CD8-positive, alpha-beta memory T cell (primary cell): ENCODE measurements around the gene ERFE. TPM values are rescaled to one million over a fixed set of nuclear protein-coding genes. Genes with fewer than 3 reads are reported as not detected.

Source experiments
- CTCF ChIA-PET: fragments of 350-600 bp; sonication (Branson Sonifier 250); formaldehyde crosslinking; loops from one replicate; lab custom pipeline; 2021; ENCODE audit warnings: antibody characterized with exemption; lab: Charles Lee
- POLR2A ChIA-PET: fragments of 350-600 bp; sonication (Branson Sonifier 250); formaldehyde crosslinking; loops from one replicate; lab custom pipeline; 2021; ENCODE audit warnings: antibody characterized with exemption; lab: Charles Lee
- DNase-seq, 5 donors: peaks; one replicate each; pipeline versions ENCODE4 v3.0.0 to v3.0.0-alpha.2; 2020 to 2022; ENCODE audit warnings: mixed read lengths in 1 of 5
- H3K27ac ChIP-seq: one replicate; pipeline ENCODE4 v1.7.0; 2013; ENCODE audit warnings: low read depth, mild to moderate bottlenecking, low read length, moderate library complexity
- H3K27me3 ChIP-seq: 2 replicates; pipeline ENCODE4 v1.7.0; 2013; ENCODE audit warnings: low read length, mild to moderate bottlenecking; ENCODE audit not compliant: insufficient read depth, poor library complexity, severe bottlenecking
- H3K36me3 ChIP-seq: 2 replicates; pipeline ENCODE4 v1.7.0; 2013; ENCODE audit warnings: mild to moderate bottlenecking, low read length, moderate library complexity; ENCODE audit not compliant: insufficient read depth
- H3K4me1 ChIP-seq: 2 replicates; pipeline ENCODE4 v1.7.0; 2013; ENCODE audit warnings: mild to moderate bottlenecking, low read length, moderate library complexity; ENCODE audit not compliant: insufficient read depth
- H3K4me3 ChIP-seq: 2 replicates; pipeline ENCODE4 v1.7.0; 2013; ENCODE audit warnings: mild to moderate bottlenecking, low read length
- H3K9me3 ChIP-seq: 2 replicates; pipeline ENCODE4 v1.7.0; 2013; ENCODE audit warnings: mild to moderate bottlenecking, low read length
- H3K27ac Mint-ChIP-seq, 8 donors: one replicate each; pipeline ENCODE4 v1.8.0; 2020 to 2021; ENCODE audit warnings: mixed read lengths in 8 of 8, mild to moderate bottlenecking in 6 of 8, inconsistent platforms in 3 of 8, moderate library complexity in 3 of 8
- H3K27me3 Mint-ChIP-seq, 2 donors: one replicate each; pipeline ENCODE4 v1.8.0; 2020 to 2021; ENCODE audit warnings: mixed read lengths in 2 of 2, mild to moderate bottlenecking in 1 of 2, moderate library complexity in 1 of 2
- H3K36me3 Mint-ChIP-seq, 3 donors: one replicate each; pipeline ENCODE4 v1.8.0; 2020 to 2021; ENCODE audit warnings: mixed read lengths in 3 of 3, inconsistent platforms in 1 of 3, mild to moderate bottlenecking in 1 of 3
- H3K4me1 Mint-ChIP-seq, 3 donors: one replicate each; pipeline ENCODE4 v1.8.0; 2020 to 2021; ENCODE audit warnings: mixed read lengths in 3 of 3, inconsistent platforms in 1 of 3, mild to moderate bottlenecking in 1 of 3
- H3K4me3 Mint-ChIP-seq, 7 donors: one replicate each; pipeline ENCODE4 v1.8.0; 2020 to 2021; ENCODE audit warnings: mixed read lengths in 7 of 7, mild to moderate bottlenecking in 6 of 7, moderate library complexity in 4 of 7, inconsistent platforms in 2 of 7
- H3K9me3 Mint-ChIP-seq, 5 donors: one replicate each; pipeline ENCODE4 v1.8.0; 2020 to 2022; ENCODE audit warnings: mixed read lengths in 5 of 5, mild to moderate bottlenecking in 3 of 5, moderate library complexity in 2 of 5, inconsistent platforms in 1 of 5
- polyA plus RNA-seq: library from polyadenylated mRNA; unstranded; fragments of 300-500 nt; fragmentation: Illumina TruSeq; gene quantifications from one replicate; pipeline ENCODE4 v1.2.3, GENCODE V29; 2021
- total RNA-seq, 2 experiments: library from RNA; stranded (reverse); gene quantifications; one replicate each; pipeline ENCODE4 v1.2.3, GENCODE V29; 2021

Gene ERFE
- total and polyA plus RNA-seq, 3 experiments from 2014 or later, result 0.24 TPM; not detected in 2

GRCh38 chr2:238119756-238120462 lies 38.9 kb upstream of the ERFE start:
- no peak for DNase-seq
- no peaks in the 10 kb centered on the region for H3K9me3 Mint-ChIP-seq
- peaks cover 4 to 10% of the 10 kb centered on the region in 2 donors for H3K27me3 Mint-ChIP-seq
- ChIA-PET CTCF (no interaction called here), POLR2A (no interaction called here)
- no peaks in the 10 kb centered on the region for H3K4me1 Mint-ChIP-seq
- H3K4me1 ChIP-seq, result no peaks in the 10 kb centered on the region
- H3K36me3 ChIP-seq, result no peaks in the 10 kb centered on the region
- H3K9me3 ChIP-seq, result no peaks in the 10 kb centered on the region
- no peak overlapping the region for H3K27ac Mint-ChIP-seq
- no peaks in the 10 kb centered on the region for H3K36me3 Mint-ChIP-seq
- no peaks in the 10 kb centered on the region for H3K27me3 ChIP-seq
- no peak overlapping the region for H3K4me3 ChIP-seq
- no peak overlapping the region for H3K4me3 Mint-ChIP-seq
- H3K27ac ChIP-seq, result no peak overlapping the region

DNA sequence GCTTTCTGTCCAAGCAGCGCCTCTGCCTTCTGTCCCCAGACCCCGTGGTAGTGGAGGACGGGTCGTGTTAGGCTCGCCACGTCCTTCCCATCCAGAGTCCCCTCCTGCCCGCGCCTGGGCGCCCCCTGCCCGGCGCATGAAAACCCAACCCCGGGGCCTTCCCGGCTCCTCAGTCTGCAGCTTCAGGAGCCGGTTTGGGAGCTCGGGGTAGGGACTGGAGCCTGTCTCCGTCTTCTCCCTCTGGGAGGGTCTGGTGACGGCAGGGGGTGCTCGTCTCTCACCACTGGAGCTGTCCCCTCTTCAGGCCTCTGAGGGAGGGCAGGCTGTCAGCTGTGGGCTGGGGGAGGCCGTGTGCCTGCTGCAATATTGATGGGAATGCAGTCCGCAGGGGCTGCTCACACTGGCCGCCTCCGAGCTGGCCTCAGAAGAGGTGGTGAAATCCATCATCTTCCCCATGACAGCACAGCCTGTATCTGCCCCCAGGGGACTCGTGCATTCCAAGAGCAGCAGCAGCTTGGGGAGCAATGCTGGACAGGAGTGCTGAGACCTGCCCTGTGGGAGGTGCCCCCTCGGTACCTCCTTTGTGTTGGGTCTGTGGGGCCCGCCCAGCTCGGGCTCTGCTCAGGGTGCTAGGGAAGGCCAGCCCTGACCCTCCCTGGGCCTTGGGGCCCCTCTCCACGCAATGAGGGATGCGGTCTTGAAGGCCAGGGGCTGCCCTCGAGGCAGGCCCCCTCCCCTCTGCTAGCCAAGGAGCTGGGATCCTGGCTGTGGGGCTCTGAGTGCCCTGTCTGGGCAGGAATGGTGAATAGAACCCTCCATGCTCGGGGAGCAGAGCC lies 38.1 kb upstream of the ERFE start:
- Histone ChIP-seq H3K36me3 (no peaks in the 10 kb centered on the region), H3K4me3 (no peak overlapping the region), H3K27me3 (no peaks in the 10 kb centered on the region), H3K4me1 (no peaks in the 10 kb centered on the region), H3K9me3 (no peaks in the 10 kb centered on the region), H3K27ac (no peak overlapping the region)
- DNase-seq, result no peak
- Mint-ChIP-seq H3K27me3 (peaks cover 4 to 10% of the 10 kb centered on the region in 2 donors), H3K36me3 (no peaks in the 10 kb centered on the region), H3K9me3 (no peaks in the 10 kb centered on the region), H3K4me1 (no peaks in the 10 kb centered on the region), H3K27ac (no peak overlapping the region), H3K4me3 (no peak overlapping the region)
- POLR2A ChIA-PET, result no interaction called here
- CTCF ChIA-PET, result no interaction called here

DNA sequence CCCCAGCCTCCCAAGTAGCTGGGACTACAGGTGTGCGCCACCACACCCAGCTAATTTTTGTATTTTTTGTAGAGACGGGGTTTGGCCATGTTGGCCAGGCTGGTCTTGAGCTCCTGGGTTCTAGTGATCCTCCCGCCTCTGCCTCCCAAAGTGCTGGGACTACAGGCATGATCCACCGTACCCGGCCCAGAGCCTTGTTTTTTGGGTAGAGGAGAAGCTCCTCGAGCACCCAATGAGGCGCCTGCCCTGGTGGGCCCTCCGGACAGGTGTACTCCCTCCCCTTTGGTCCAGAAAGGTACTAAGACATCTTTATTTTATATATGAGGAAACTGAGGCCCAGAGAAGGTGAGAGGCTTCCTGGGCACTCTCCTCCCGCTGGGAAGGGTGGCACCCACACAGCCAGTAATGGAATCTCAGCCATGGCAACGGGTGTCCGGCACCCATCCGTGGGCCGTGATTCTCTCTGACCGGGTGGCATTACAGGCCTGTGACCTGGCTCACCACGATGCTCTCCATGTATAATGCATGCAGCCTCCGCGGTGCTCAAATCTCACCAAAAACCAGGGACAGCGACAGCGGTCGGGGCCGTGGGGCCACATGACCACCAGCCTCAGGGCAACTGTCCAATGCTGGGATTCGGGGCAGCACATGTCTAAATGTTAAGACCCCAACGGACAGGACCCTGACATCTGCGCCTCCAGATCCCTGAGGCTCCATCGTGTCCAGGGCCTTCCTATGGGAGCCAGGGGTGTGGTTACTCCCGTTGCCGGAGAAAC lies 37.1 kb upstream of the ERFE start:
- ChIA-PET POLR2A (no interaction called here), CTCF (no interaction called here)
- H3K36me3 Mint-ChIP-seq, result no peaks in the 10 kb centered on the region
- no peak overlapping the region for H3K27ac Mint-ChIP-seq
- DNase-seq, result no peak
- H3K4me3 ChIP-seq, result no peak overlapping the region
- H3K9me3 Mint-ChIP-seq, result no peaks in the 10 kb centered on the region
- no peaks in the 10 kb centered on the region for H3K27me3 ChIP-seq
- no peaks in the 10 kb centered on the region for H3K36me3 ChIP-seq
- no peak overlapping the region for H3K4me3 Mint-ChIP-seq
- H3K9me3 ChIP-seq, result no peaks in the 10 kb centered on the region
- H3K27me3 Mint-ChIP-seq, result peaks cover 0 to 6% of the 10 kb centered on the region in 2 donors
- no peaks in the 10 kb centered on the region for H3K4me1 ChIP-seq
- no peak overlapping the region for H3K27ac ChIP-seq
- no peaks in the 10 kb centered on the region for H3K4me1 Mint-ChIP-seq

- Histone ChIP-seq H3K9me3 (no peaks in the 10 kb centered on the region), H3K36me3 (no peaks in the 10 kb centered on the region), H3K4me3 (no peak overlapping the region), H3K4me1 (no peaks in the 10 kb centered on the region), H3K27me3 (no peaks in the 10 kb centered on the region), H3K27ac (no peak overlapping the region)
- peak in 1 of 5 donors; percentile 35 for DNase-seq
- CTCF ChIA-PET, result no interaction called here
- no peak overlapping the region for H3K4me3 Mint-ChIP-seq
- H3K9me3 Mint-ChIP-seq, result no peaks in the 10 kb centered on the region
- H3K27ac Mint-ChIP-seq, result no peak overlapping the region
- H3K36me3 Mint-ChIP-seq, result no peaks in the 10 kb centered on the region
- no peaks in the 10 kb centered on the region for H3K4me1 Mint-ChIP-seq
- POLR2A ChIA-PET, result no interaction called here
- H3K27me3 Mint-ChIP-seq, result peaks cover 0 to 2% of the 10 kb centered on the region in 2 donors
These were observed 36.2 kb upstream of the ERFE start for GRCh38 chr2:238122287-238123217.

- ChIA-PET CTCF (no interaction called here), POLR2A (no interaction called here)
- Mint-ChIP-seq H3K9me3 (no peaks in the 10 kb centered on the region), H3K27ac (no peak overlapping the region), H3K36me3 (no peaks in the 10 kb centered on the region), H3K27me3 (no peaks in the 10 kb centered on the region), H3K4me1 (no peaks in the 10 kb centered on the region), H3K4me3 (no peak overlapping the region)
- H3K36me3 ChIP-seq, result no peaks in the 10 kb centered on the region
- no peaks in the 10 kb centered on the region for H3K4me1 ChIP-seq
- H3K4me3 ChIP-seq, result no peak overlapping the region
- H3K27me3 ChIP-seq, result no peaks in the 10 kb centered on the region
- no peaks in the 10 kb centered on the region for H3K9me3 ChIP-seq
- H3K27ac ChIP-seq, result no peak overlapping the region
- peak in 1 of 5 donors; percentile 17 for DNase-seq
These were observed 35.4 kb upstream of the ERFE start for GRCh38 chr2:238123218-238123971.

DNA sequence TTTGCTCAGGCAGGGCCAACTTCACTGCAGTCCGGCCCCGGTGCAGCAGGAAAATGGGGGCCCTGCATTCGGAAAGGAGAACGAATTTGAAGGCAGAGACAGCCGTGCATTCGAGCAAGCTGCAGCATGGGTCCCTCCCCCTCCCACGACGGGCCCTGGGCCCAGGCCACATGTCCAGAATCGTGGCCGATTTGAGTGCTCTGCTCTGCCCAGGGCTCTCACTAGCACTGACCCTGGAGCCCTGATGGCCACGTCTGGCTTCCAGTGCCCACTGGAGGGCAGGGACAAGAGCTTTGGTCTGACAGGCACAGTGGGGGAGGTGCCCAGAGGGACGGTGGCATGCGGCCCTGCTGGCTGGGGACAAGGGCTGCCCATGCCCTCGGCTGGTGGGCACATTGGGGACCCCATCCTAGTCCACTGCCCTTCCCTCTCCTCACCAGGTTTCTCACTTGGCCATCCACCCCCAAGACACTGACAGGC lies 34.7 kb upstream of the ERFE start:
- ChIA-PET CTCF (no interaction called here), POLR2A (no interaction called here)
- H3K9me3 Mint-ChIP-seq, result no peaks in the 10 kb centered on the region

DNA sequence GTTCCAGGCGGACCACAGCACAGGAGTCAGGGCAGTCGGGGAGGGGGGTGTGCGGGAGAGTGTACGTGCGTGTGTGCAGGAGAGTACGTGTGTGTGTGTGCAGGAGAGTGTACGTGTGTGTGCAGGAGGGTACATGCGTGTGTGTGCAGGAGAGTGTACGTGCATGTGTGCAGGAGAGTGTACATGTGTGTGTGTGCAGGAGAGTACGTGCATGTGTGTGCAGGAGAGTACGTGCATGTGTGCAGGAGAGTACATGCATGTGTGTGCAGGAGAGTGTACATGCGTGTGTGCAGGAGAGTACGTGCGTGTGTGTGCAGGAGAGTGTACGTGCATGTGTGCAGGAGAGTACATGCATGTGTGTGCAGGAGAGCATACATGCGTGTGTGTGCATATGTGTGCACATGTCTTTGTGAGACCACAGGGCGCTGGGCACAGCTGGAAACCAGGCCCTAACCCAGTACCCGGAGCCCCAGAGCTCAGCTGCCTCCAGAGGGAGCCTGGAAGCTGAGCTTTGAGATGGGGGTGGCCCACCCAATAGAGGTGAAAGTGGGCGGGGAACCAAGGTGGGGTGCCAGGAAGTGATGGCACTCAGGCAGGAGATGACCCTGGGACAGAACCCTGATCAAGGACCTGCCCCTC lies 34.2 kb upstream of the ERFE start:
- Histone ChIP-seq H3K9me3 (no peaks in the 10 kb centered on the region), H3K36me3 (no peaks in the 10 kb centered on the region), H3K4me1 (no peaks in the 10 kb centered on the region), H3K27me3 (no peaks in the 10 kb centered on the region), H3K4me3 (no peak overlapping the region), H3K27ac (no peak overlapping the region)
- ChIA-PET CTCF (no interaction called here), POLR2A (no interaction called here)
- peak in 1 of 5 donors; percentile 21 for DNase-seq
- H3K9me3 Mint-ChIP-seq, result no peaks in the 10 kb centered on the region
- no peak overlapping the region for H3K4me3 Mint-ChIP-seq
- peaks cover 0 to 1% of the 10 kb centered on the region in 2 donors for H3K27me3 Mint-ChIP-seq
- H3K27ac Mint-ChIP-seq, result no peak overlapping the region
- H3K4me1 Mint-ChIP-seq, result no peaks in the 10 kb centered on the region
- no peaks in the 10 kb centered on the region for H3K36me3 Mint-ChIP-seq

More for the DNA sequence above, 34.7 kb upstream of the ERFE start:
- peak in 1 of 5 donors; percentile 27 for DNase-seq
- Mint-ChIP-seq H3K4me1 (no peaks in the 10 kb centered on the region), H3K27ac (no peak overlapping the region), H3K27me3 (no peaks in the 10 kb centered on the region), H3K36me3 (no peaks in the 10 kb centered on the region), H3K4me3 (no peak overlapping the region)
- Histone ChIP-seq H3K27me3 (no peaks in the 10 kb centered on the region), H3K4me3 (no peak overlapping the region), H3K4me1 (no peaks in the 10 kb centered on the region), H3K9me3 (no peaks in the 10 kb centered on the region), H3K27ac (no peak overlapping the region), H3K36me3 (no peaks in the 10 kb centered on the region)
